HFFc6 (cell line): ENCODE results near the gene CRMP1. TPM values are rescaled to one million over a fixed set of nuclear protein-coding genes. Genes with fewer than 3 reads are reported as not detected.
A peak's percentile ranks its signal among the peaks of the same experiment; 100 is the strongest.
"Not testable (repeated sequence)": the region's sequence is repeated elsewhere in the genome, so short reads cannot be mapped to it uniquely, and the experiment has no call there.

ENCODE experiments used
- DNase-seq: peaks from one replicate; pipeline ENCODE4 v3.0.0-alpha.2; 2018
- H3K27ac Mint-ChIP-seq: 2 replicates; pipeline ENCODE4 v1.8.0; 2020; ENCODE audit warnings: mild to moderate bottlenecking, mixed read lengths
- H3K27me3 Mint-ChIP-seq: 2 replicates; pipeline ENCODE4 v1.8.0; 2021; ENCODE audit warnings: mild to moderate bottlenecking, moderate library complexity, mixed read lengths; ENCODE audit not compliant: insufficient read depth
- H3K36me3 Mint-ChIP-seq: 2 replicates; pipeline ENCODE4 v1.8.0; 2021; ENCODE audit warnings: low read depth, mixed read lengths
- H3K4me1 Mint-ChIP-seq: 2 replicates; pipeline ENCODE4 v1.8.0; 2020; ENCODE audit warnings: low read depth, mixed read lengths
- H3K4me3 Mint-ChIP-seq: 2 replicates; pipeline ENCODE4 v1.8.0; 2020; ENCODE audit warnings: mild to moderate bottlenecking, moderate library complexity, mixed read lengths
- H3K9me3 Mint-ChIP-seq: 2 replicates; pipeline ENCODE4 v1.8.0; 2020; ENCODE audit warnings: mild to moderate bottlenecking, mixed read lengths
- CTCF ChIP-seq: fragments of 200-600 bp; sonication (generic); IDR thresholded peaks from 2 replicates; pipeline ENCODE4 v1.5.0; 2021; ENCODE audit warnings: antibody characterized with exemption, mild to moderate bottlenecking
- total RNA-seq, 6 experiments: library from RNA; stranded (reverse); fragmentation: NEBNext Ultra II Directional; extraction: Animal tissue kit (Norgen Biotek cat#: 25700); gene quantifications; 2 replicates in 1 of 6; 3 replicates in 5 of 6; pipeline ENCODE4 v1.2.3, GENCODE V29; 2021

CRMP1 gene
- total RNA-seq, 6 experiments from 2014 or later, result not detected

DNA sequence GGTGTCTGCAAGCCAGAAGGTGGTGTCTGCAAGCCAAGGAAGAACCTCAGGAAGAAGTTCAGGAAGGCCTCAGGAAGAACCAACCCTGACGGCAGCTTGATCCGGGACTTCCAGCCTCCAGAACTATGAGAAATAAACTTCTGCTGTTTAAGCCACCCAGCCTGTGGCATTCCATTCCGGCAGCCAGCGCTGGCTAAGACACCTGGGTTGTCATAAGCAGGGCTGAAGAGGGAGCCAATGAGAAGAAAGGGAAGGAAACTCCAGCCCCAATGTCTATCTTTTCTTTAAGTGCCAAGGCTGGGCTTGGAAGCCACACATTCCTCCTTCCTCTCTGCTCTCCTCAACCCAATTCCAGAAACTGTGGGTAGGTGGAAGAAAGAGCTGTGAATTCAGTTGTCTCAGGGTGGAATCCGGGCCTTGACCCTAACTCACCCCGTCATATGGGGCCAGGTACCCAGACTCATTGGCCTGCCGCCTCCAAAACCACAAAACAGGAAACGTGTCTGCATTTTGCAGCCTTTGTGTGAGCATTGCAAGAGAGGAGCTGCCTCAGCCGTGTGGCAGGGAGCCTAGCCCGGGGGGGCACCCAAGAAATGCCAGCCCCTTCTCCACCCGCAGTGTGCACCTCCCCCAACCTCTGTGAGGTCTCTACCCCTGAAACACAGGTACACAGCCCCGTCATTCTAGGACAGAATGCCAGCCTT is 26.8 kb downstream of the CRMP1 start:
- Mint-ChIP-seq H3K4me1 (peaks cover 9% of the 10 kb centered on the region), H3K9me3 (no peaks in the 10 kb centered on the region; the same call in 1 of the 2 replicates), H3K27me3 (peaks cover 11% of the 10 kb centered on the region), H3K36me3 (no peaks in the 10 kb centered on the region), H3K27ac (no peak overlapping the region), H3K4me3 (no peak overlapping the region)
- TF ChIP-seq CTCF, result no peak
- DNase-seq, result no peak

DNA sequence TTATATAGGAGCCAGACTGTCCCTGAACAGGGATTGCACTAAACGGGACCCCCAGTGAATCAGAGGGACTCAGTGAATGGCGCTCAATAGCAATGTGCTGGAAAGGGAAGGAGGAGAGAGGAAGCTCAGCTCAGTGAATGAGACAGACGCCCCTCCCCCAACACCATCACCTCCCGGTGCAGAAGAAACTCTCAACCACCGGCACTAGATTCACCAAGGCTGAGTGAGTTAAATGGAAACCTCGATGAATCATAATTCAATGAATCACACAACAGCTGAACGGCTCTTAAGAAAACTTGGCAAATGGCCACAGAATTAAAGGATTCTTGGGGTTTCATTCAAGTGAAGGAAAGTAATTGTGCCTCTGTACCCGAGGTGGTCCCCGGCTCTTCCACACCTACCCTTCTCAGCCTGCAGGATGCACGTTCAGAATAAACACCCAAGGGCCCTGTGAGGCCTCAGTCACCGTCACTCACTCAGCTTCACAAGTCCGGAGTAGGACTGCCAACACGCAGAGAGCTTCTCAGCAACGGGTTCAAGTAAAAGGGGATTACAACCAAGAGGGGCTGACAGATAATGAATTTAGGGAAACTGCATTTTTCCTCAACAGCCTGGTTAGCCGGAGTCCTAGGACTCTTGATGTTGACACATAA is 29.3 kb downstream of the CRMP1 start:
- DNase-seq, result peak; percentile 82
- no peak overlapping the region for H3K27ac Mint-ChIP-seq
- H3K36me3 Mint-ChIP-seq, result no peaks in the 10 kb centered on the region
- H3K4me1 Mint-ChIP-seq, result peaks cover 9% of the 10 kb centered on the region
- H3K9me3 Mint-ChIP-seq, result no peaks in the 10 kb centered on the region
- H3K27me3 Mint-ChIP-seq, result peaks cover 13% of the 10 kb centered on the region
- H3K4me3 Mint-ChIP-seq, result no peak overlapping the region
- TF ChIP-seq CTCF, result no peak

DNA sequence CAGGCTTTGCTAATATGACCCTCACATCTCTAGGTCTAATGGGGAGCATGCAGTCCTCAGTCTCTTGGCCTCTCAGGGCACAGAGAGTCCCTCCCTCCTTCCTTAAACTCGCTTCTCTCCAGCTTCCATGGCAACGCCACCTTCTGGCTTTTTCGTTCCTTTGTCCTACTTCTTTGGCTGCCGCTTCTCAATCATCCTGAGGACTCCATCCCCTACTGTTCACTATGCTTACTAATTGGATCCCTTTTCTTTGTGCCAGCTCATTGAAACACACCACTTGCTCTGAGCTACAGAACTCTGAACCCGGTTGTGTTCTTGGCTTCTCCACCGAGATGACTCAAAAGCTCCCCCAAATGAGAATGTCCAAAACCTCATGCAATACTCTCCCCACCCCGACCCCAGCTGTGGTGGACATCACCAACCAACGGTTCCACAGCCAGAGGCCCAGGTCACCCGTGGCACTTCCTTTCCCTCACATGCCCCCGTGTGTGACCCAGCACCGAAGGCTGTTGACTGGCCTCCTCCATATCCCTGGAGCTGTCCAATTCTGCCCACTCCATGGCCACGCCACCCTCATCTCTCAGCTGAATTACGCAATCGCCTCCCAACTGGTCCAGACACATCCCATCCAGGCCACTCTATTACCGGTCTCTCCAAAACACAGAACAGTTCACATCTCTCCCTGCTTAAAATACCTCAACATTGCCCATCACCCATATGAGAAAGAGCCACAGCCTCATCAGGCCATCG is 34.7 kb downstream of the CRMP1 start:
- no peak for DNase-seq
- H3K27ac Mint-ChIP-seq, result no peak overlapping the region
- H3K4me3 Mint-ChIP-seq, result no peak overlapping the region
- no peaks in the 10 kb centered on the region for H3K36me3 Mint-ChIP-seq
- TF ChIP-seq CTCF, result no peak
- H3K4me1 Mint-ChIP-seq, result peaks cover 2% of the 10 kb centered on the region; the same call in 1 of the 2 replicates
- no peaks in the 10 kb centered on the region for H3K9me3 Mint-ChIP-seq
- H3K27me3 Mint-ChIP-seq, result peaks cover 5% of the 10 kb centered on the region

GRCh38 chr4:5857199-5857598 is 35.7 kb downstream of the CRMP1 start:
- Mint-ChIP-seq H3K4me3 (no peak overlapping the region), H3K9me3 (no peaks in the 10 kb centered on the region), H3K27me3 (peaks cover 12% of the 10 kb centered on the region), H3K4me1 (no peaks in the 10 kb centered on the region), H3K36me3 (no peaks in the 10 kb centered on the region), H3K27ac (no peak overlapping the region)
- no peak for TF ChIP-seq CTCF
- no peak for DNase-seq

GRCh38 chr4:5856362-5856761 is 36.5 kb downstream of the CRMP1 start:
- not testable (repeated sequence) for H3K27ac Mint-ChIP-seq, H3K4me1 Mint-ChIP-seq, H3K36me3 Mint-ChIP-seq, DNase-seq, H3K4me3 Mint-ChIP-seq, H3K9me3 Mint-ChIP-seq
- peaks cover 12% of the 10 kb centered on the region for H3K27me3 Mint-ChIP-seq

DNA sequence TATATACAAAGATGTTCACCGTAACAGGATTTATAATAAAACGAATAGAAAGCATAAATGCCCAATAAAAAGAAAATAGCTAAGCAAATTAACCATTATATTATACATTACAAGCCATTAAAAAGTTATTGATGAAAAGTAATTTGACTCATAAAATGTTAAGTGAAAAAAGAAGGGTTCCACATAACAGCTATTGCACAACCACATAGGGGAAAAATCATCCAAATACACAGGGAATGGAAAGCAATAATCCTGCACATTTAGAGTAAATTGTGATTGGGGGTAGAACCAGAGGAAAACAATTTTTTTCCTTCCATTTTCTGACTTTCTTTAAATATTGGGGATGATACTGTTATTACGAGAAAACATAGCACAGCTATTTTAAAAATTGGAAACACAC is 38.0 kb downstream of the CRMP1 start:
- H3K27me3 Mint-ChIP-seq, result peaks cover 20% of the 10 kb centered on the region
- no peaks in the 10 kb centered on the region for H3K36me3 Mint-ChIP-seq
- no peaks in the 10 kb centered on the region for H3K4me1 Mint-ChIP-seq
- H3K4me3 Mint-ChIP-seq, result no peak overlapping the region
- no peak for DNase-seq
- TF ChIP-seq CTCF, result no peak
- H3K9me3 Mint-ChIP-seq, result no peaks in the 10 kb centered on the region
- no peak overlapping the region for H3K27ac Mint-ChIP-seq
